Measurements from ENCODE around the gene LELP1.

Gene LELP1

GRCh38 chr1:153192697-153193096 is 10.5 kb upstream of the LELP1 start:
- FAIRE-seq, result no peak
- no peak for DNase-seq (ENCODE audit: insufficient read length, low spot score)
- peak; percentile 32 for TF ChIP-seq CTCF (IDR thresholded peaks at IDR 0.05; ENCODE audit: insufficient read depth, missing control alignments)

DNA sequence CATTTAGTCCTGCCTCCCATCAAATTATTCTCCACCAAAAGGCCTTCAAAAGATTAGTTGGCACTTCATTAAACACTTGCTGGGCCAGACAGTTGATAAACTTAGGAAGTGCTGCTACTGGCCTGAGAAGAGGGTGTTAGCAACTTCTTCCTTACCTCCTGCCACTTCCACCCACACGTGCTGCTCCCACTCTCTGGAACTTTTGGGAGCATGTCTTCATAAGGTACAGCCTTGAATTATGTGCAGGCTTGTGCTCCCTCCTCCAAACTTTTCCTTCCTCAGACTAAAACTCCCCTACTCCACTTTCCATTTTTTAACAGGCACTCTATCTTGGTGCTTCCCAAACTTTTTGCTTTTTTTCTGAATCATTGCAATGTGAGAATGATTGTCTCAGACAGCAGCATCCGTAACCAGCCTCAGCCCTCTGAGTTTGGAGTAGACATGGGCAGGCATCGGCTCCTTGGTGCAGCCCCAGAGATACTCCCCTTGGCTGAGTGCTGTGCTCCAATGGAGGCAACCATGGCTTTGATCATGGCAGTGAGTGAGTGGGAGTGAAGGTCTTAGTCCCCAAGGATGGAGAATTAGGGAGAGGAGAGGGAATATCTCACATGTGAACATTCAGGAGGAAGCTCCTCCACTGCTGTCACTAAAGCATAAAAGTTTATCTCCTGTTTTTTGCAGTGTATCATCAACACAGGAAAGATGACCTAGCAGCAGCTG is 8.7 kb upstream of the LELP1 start:
- no peak for TF ChIP-seq CTCF (IDR thresholded peaks at IDR 0.05; ENCODE audit: insufficient read depth, missing control alignments)

DNA sequence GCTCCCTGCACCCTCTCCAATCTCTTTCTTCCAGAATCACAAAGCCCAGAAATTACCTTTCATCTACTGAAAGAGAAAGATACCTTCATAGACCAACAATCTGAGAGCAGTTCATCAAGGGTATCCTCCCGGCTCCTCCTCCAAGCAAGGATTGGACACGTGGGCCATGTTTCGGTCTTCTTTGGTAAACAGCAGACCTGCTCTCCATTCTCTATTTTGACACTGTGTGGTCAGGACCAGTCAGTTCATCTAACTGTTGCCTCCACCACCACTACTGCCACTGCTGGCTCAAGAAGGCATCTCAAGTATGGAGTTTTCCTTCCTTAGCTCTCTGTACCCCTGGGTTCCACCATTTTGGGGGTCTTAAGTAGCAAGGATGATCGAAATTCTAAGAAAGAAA is 8.0 kb upstream of the LELP1 start:
- FAIRE-seq, result no peak
- no peak for DNase-seq (ENCODE audit: insufficient read length, low spot score)
- no peak for TF ChIP-seq CTCF (IDR thresholded peaks at IDR 0.05; ENCODE audit: insufficient read depth, missing control alignments)

More for the DNA sequence above, 8.7 kb upstream of the LELP1 start:
- FAIRE-seq (no peak), DNase-seq (ENCODE audit: insufficient read length, low spot score) (no peak)

GRCh38 chr1:153202006-153202405 is 1.2 kb upstream of the LELP1 start:
- FAIRE-seq (no peak), DNase-seq (ENCODE audit: insufficient read length, low spot score) (no peak)
- TF ChIP-seq CTCF (IDR thresholded peaks at IDR 0.05; ENCODE audit: insufficient read depth, missing control alignments), result no peak

GRCh38 chr1:153206631-153207030 is 3.4 kb downstream of the LELP1 start:
- DNase-seq (ENCODE audit: insufficient read length, low spot score) (no peak), FAIRE-seq (no peak)
- no peak for TF ChIP-seq CTCF (IDR thresholded peaks at IDR 0.05; ENCODE audit: insufficient read depth, missing control alignments)

GRCh38 chr1:153210206-153210605 is 7.0 kb downstream of the LELP1 start:
- no peak for TF ChIP-seq CTCF (IDR thresholded peaks at IDR 0.05; ENCODE audit: insufficient read depth, missing control alignments)
- no peak for FAIRE-seq
- DNase-seq (ENCODE audit: insufficient read length, low spot score), result no peak

DNA sequence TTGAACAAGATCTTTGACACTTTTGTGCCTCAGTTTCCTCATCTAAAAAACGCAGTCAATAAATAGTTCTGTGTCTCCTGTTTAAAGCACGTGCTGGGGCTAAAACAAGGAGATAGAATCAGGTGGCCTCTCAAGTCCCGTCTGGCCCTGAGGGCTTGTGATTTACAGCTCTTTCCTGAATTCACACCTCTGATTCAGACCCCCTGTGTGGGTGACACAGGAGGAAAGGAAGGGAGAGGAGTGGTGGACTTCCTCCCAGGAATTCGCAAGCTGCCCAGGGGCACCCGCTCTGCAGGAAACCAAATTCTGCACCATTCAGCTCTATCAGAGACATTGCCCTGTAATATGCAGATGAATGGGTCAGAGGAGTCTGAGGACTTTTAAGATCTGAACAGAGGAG is 9.0 kb downstream of the LELP1 start:
- no peak for TF ChIP-seq CTCF (IDR thresholded peaks at IDR 0.05; ENCODE audit: insufficient read depth, missing control alignments)
- no peak for FAIRE-seq

More for the DNA sequence above, 9.0 kb downstream of the LELP1 start:
- DNase-seq (ENCODE audit: insufficient read length, low spot score), result no peak

Data from D721Med (cell line).